RPMI7951 (cell line): ENCODE measurements around the gene AS3MT. TPM values are rescaled to one million over a fixed set of nuclear protein-coding genes. Genes with fewer than 3 reads are reported as not detected.

Experiments
- total RNA-seq: library from RNA; depleted of rRNA; stranded (reverse); fragments of >200 nt; shearing (Covaris generic); gene quantifications from 2 replicates; pipeline ENCODE4 v1.2.3, GENCODE V29; 2014; rRNA removed

AS3MT gene
- total RNA-seq, 1 experiment from 2014 or later = 1.3 TPM

Other genes with a start within 250 kb of the AS3MT start
- 39.3 and 52.8 TPM in 2 replicates for gene TRIM8, start 225.0 kb upstream of the AS3MT start, total RNA-seq
- gene ARL3, start 155.1 kb upstream of the AS3MT start, total RNA-seq = 11.1 and 12.3 TPM in 2 replicates
- 1.4 and 1.8 TPM in 2 replicates for gene SFXN2, start 154.8 kb upstream of the AS3MT start, total RNA-seq
- gene WBP1L, start 125.5 kb upstream of the AS3MT start, total RNA-seq = 16.8 and 22.5 TPM in 2 replicates
- not detected in 2 replicates for gene CYP17A1, start 32.1 kb upstream of the AS3MT start, total RNA-seq
- 17.9 and 29.5 TPM in 2 replicates for gene BORCS7, start 15.2 kb upstream of the AS3MT start, total RNA-seq
- 4.1 and 4.3 TPM in 2 replicates for gene CNNM2, start 48.8 kb downstream of the AS3MT start, total RNA-seq